Endothelial cell (in vitro differentiated cells): ENCODE measurements around the gene PTPRN2. TPM values are rescaled to one million over a fixed set of nuclear protein-coding genes. Genes with fewer than 3 reads are reported as not detected.

ENCODE experiments used
- DNase-seq: peaks from one replicate; pipeline ENCODE4 v3.0.0; 2021; ENCODE audit warnings: low spot score
- H3K27ac Mint-ChIP-seq: one replicate; pipeline ENCODE4 v1.8.0; 2021; ENCODE audit warnings: mixed read lengths, inconsistent platforms; ENCODE audit not compliant: unreplicated experiment
- H3K27me3 Mint-ChIP-seq: one replicate; pipeline ENCODE4 v1.8.0; 2021; ENCODE audit warnings: mild to moderate bottlenecking, moderate library complexity, mixed read lengths, inconsistent platforms; ENCODE audit not compliant: unreplicated experiment
- H3K36me3 Mint-ChIP-seq: one replicate; pipeline ENCODE4 v1.8.0; 2021; ENCODE audit warnings: mild to moderate bottlenecking, low read depth, mixed read lengths, inconsistent platforms; ENCODE audit not compliant: unreplicated experiment
- H3K4me1 Mint-ChIP-seq: one replicate; pipeline ENCODE4 v1.8.0; 2021; ENCODE audit warnings: mild to moderate bottlenecking, mixed read lengths, inconsistent platforms; ENCODE audit not compliant: unreplicated experiment
- H3K4me3 Mint-ChIP-seq: one replicate; pipeline ENCODE4 v1.8.0; 2021; ENCODE audit warnings: mild to moderate bottlenecking, mixed read lengths, inconsistent platforms; ENCODE audit not compliant: unreplicated experiment
- H3K9me3 Mint-ChIP-seq: one replicate; pipeline ENCODE4 v1.8.0; 2021; ENCODE audit warnings: mixed read lengths, inconsistent platforms; ENCODE audit not compliant: unreplicated experiment
- CTCF ChIP-seq: fragments of 200-600 bp; sonication (generic); IDR thresholded peaks from one replicate; pipeline ENCODE4 v1.5.0; 2021; ENCODE audit warnings: antibody characterized with exemption; ENCODE audit not compliant: unreplicated experiment
- total RNA-seq: library from RNA; stranded (reverse); fragmentation: NEBNext Ultra II Directional; extraction: Animal tissue kit (Norgen Biotek cat#: 25700); gene quantifications from one replicate; pipeline ENCODE4 v1.2.1, GENCODE V29; 2021; ENCODE audit not compliant: unreplicated experiment

The PTPRN2 gene
- total RNA-seq, 1 donor from 2014 or later = 0.18 TPM

DNA sequence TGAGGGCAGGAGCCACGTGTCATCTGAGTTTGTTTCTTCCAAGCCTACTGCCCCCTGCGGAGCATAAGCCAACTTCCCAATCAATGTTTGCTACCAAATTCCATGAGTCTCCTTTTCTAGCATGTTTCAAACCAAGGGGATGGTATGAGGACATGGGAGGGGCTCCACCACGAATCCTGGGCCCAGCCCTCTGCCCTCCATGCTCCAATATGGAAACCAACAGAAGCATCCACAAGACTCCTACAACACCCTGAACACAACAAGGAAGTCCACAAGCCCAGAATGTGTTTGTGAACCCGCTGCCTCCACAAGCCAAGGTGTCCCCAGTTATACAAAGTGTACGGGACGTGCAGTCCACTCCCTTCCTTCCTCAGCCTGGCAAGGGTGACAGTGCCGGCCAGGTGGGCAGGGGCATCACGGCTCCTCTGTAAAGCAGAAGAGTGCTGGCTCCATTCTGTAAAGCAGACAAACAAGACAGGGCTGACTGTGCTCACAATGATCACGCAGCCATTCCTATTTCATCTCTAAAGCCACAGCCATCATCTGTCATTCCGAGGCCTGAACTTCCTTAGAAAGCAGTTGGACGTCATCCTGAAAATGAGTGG lies 466.1 kb downstream of the PTPRN2 start:
- H3K27ac Mint-ChIP-seq = no peak overlapping the region
- TF ChIP-seq CTCF = no peak
- H3K36me3 Mint-ChIP-seq = peaks cover 17% of the 10 kb centered on the region

DNA sequence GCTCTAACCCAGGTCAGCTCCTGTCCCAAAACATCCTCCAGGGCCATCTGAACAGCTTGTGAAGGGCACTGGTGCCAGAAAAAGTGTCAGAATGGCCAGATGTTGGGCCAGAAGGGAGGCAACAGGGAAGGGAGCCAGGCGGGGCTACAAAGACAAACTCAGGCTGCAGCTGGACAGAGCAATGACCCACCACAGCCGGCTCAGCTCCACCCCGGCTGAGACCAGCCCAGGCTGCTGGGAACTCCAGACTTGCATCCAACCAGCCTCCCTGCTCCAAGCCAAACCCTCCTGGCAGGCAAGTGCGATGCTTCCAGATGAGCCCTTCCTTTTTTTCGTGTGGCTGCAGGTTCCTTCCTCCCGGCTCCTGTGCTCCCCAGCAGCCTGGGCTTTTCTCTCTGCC lies 466.9 kb downstream of the PTPRN2 start:
- no peaks in the 10 kb centered on the region for H3K4me1 Mint-ChIP-seq
- H3K27ac Mint-ChIP-seq = no peak overlapping the region
- TF ChIP-seq CTCF = no peak
- H3K4me3 Mint-ChIP-seq = no peak overlapping the region
- peaks cover 17% of the 10 kb centered on the region for H3K36me3 Mint-ChIP-seq
- peaks cover 8% of the 10 kb centered on the region for H3K27me3 Mint-ChIP-seq
- DNase-seq = no peak
- H3K9me3 Mint-ChIP-seq = peaks cover 52% of the 10 kb centered on the region

More for the DNA sequence above, 466.1 kb downstream of the PTPRN2 start:
- Mint-ChIP-seq H3K4me3 (no peak overlapping the region), H3K9me3 (peaks cover 52% of the 10 kb centered on the region), H3K4me1 (no peaks in the 10 kb centered on the region), H3K27me3 (peaks cover 8% of the 10 kb centered on the region)
- DNase-seq = no peak

DNA sequence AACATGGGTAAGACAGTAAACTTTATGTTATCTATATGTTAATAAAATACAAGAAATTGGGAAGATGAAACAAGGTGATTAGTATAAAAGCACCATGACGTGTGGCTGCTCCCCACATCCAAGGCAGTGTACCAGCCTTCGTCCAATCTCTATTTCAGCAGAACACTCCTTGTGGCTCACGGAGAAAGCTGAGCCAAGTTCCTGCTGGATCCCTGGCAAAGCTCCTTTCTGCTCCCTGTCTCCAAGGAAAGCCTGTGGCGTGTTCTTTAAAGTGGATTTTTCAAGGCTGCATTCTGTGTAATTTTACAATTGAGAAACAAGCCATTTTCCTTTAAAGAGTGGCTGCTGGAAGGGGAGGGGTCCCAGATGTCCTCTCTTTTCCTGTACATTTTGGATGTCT lies 467.3 kb downstream of the PTPRN2 start:
- no peak for DNase-seq
- H3K36me3 Mint-ChIP-seq = peaks cover 14% of the 10 kb centered on the region
- no peak overlapping the region for H3K27ac Mint-ChIP-seq
- peaks cover 6% of the 10 kb centered on the region for H3K27me3 Mint-ChIP-seq
- H3K4me3 Mint-ChIP-seq = no peak overlapping the region
- TF ChIP-seq CTCF = no peak
- no peaks in the 10 kb centered on the region for H3K4me1 Mint-ChIP-seq
- peaks cover 48% of the 10 kb centered on the region for H3K9me3 Mint-ChIP-seq

DNA sequence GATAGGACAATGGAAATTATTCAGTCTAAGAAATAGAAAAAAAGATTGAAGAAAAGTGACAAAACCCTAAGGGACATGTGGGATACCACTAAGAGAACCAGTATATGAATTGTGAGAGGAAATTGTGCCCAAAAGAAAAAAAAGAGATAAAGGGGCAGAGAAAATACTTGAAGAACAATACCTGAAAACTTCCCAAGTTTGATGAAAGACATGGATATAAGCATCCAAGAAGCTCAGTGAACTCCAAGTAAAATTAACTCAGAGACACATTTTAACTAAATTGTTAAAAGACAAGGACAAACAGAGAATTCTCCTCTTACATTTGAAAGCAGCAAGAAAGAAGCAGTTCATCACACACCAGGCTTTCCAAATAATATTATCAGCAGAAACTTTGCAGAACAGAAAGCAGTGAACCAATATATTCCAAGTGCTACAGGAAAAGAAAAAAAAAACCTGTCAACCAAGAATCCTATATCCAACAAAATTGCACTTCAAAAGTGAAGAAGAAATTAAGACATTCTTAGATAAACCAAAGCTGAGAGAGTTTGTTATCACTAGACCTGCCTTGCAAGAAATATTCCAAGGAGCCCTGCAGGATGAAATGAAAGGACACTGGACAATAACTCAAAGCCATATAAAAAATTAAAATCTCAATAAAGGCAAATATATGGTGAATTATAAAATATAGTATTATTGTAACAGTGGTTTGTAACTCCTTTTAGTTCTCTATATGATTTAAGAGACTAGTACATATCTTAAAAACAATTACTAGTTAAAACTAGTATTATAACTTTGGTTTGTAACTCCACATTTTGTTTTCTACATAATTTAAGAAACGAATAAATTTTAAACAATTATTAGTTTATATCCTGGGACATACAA lies 470.0 kb downstream of the PTPRN2 start:
- Mint-ChIP-seq H3K9me3 (peaks cover 39% of the 10 kb centered on the region), H3K27me3 (peaks cover 10% of the 10 kb centered on the region), H3K4me3 (no peak overlapping the region), H3K27ac (no peak overlapping the region), H3K4me1 (no peaks in the 10 kb centered on the region), H3K36me3 (peaks cover 16% of the 10 kb centered on the region)
- no peak for TF ChIP-seq CTCF
- DNase-seq = no peak

GRCh38 chr7:158116235-158116634 lies 471.4 kb downstream of the PTPRN2 start:
- H3K27ac Mint-ChIP-seq = no peak overlapping the region
- H3K36me3 Mint-ChIP-seq = peaks cover 15% of the 10 kb centered on the region
- H3K4me1 Mint-ChIP-seq = no peaks in the 10 kb centered on the region
- no peak overlapping the region for H3K4me3 Mint-ChIP-seq
- no peak for DNase-seq
- H3K27me3 Mint-ChIP-seq = peaks cover 13% of the 10 kb centered on the region
- H3K9me3 Mint-ChIP-seq = peaks cover 33% of the 10 kb centered on the region
- TF ChIP-seq CTCF = no peak
